ENCODE measurements around the gene JMJD7. TPM values are rescaled to one million over a fixed set of nuclear protein-coding genes. Genes with fewer than 3 reads are reported as not detected.

The JMJD7 gene
- total and polyA plus RNA-seq, 12 donors, result 4.0 to 20.6 (median 12.7) TPM

- WGBS, 4 donors, result 78 to 96% (median 89%) methylated on average over 3 to 13 of the region's 13 CpGs
- intact Hi-C loops (cut with DNase I), result no loop called here
These were observed 49.9 kb downstream of the JMJD7 start for GRCh38 chr15:41877631-41878354.

GRCh38 chr15:41878355-41878699 lies 50.4 kb downstream of the JMJD7 start:
- Histone ChIP-seq H3K27ac (no peak overlapping the region), H3K36me3 (replicated peaks in 1 of 2) (no peaks in the 10 kb centered on the region), H3K27me3 (no peaks in the 10 kb centered on the region), H3K9me3 (replicated peaks in 1 of 3) (no peaks in the 10 kb centered on the region), H3K4me3 (no peak overlapping the region), H3K4me1 (replicated peaks in 1 of 2) (peaks cover 0 to 11% of the 10 kb centered on the region in 2 donors)
- TF ChIP-seq CTCF (IDR thresholded peaks at IDR 0.05) (no peak), POLR2A (IDR thresholded peaks at IDR 0.05) (no peak)
- WGBS, 4 donors, result 67 to 100% (median 89%) methylated on average over 3 to 10 of the region's 10 CpGs
- DNase-seq, result no peak
- intact Hi-C loops (cut with DNase I), result no loop called here

More at GRCh38 chr15:41877631-41878354, 49.9 kb downstream of the JMJD7 start:
- Histone ChIP-seq H3K27ac (no peak overlapping the region), H3K36me3 (replicated peaks in 1 of 2) (no peaks in the 10 kb centered on the region), H3K27me3 (no peaks in the 10 kb centered on the region), H3K4me1 (replicated peaks in 1 of 2) (peaks cover 0 to 8% of the 10 kb centered on the region in 2 donors), H3K4me3 (no peak overlapping the region), H3K9me3 (replicated peaks in 1 of 3) (no peaks in the 10 kb centered on the region)
- TF ChIP-seq POLR2A (IDR thresholded peaks at IDR 0.05), result no peak
- no peak for TF ChIP-seq CTCF (IDR thresholded peaks at IDR 0.05)
- DNase-seq, result no peak

- H3K27me3 ChIP-seq, result no peaks in the 10 kb centered on the region
- intact Hi-C loops (cut with DNase I), result no loop called here
- no peak overlapping the region for H3K27ac ChIP-seq
- TF ChIP-seq CTCF (IDR thresholded peaks at IDR 0.05) (no peak), POLR2A (IDR thresholded peaks at IDR 0.05) (no peak)
- DNase-seq, result no peak
- H3K4me3 ChIP-seq, result no peak overlapping the region
- no peaks in the 10 kb centered on the region for H3K36me3 ChIP-seq (replicated peaks in 1 of 2)
- H3K4me1 ChIP-seq (replicated peaks in 1 of 2), result peaks cover 0 to 11% of the 10 kb centered on the region in 2 donors
- WGBS, 4 donors, result 92 to 95% (median 93%) methylated on average over 9 to 10 of the region's 10 CpGs
- no peaks in the 10 kb centered on the region for H3K9me3 ChIP-seq (replicated peaks in 1 of 3)
These were observed 51.5 kb downstream of the JMJD7 start for GRCh38 chr15:41879321-41879845.

- no peak for DNase-seq
- Histone ChIP-seq H3K36me3 (replicated peaks in 1 of 2) (no peaks in the 10 kb centered on the region), H3K9me3 (replicated peaks in 1 of 3) (no peaks in the 10 kb centered on the region), H3K4me1 (replicated peaks in 1 of 2) (peaks cover 0 to 11% of the 10 kb centered on the region in 2 donors), H3K4me3 (no peak overlapping the region), H3K27ac (no peak overlapping the region), H3K27me3 (no peaks in the 10 kb centered on the region)
- intact Hi-C loops (cut with DNase I), result no loop called here
- no peak for TF ChIP-seq POLR2A (IDR thresholded peaks at IDR 0.05)
- no peak for TF ChIP-seq CTCF (IDR thresholded peaks at IDR 0.05)
- WGBS, 4 donors, result 94 to 96% (median 95%) methylated on average over 5 to 10 of the region's 10 CpGs
These were observed 52.4 kb downstream of the JMJD7 start for GRCh38 chr15:41880156-41880877.
